Endothelial cell of umbilical vein (primary cell): ENCODE results near the gene MAPT. TPM values are rescaled to one million over a fixed set of nuclear protein-coding genes. Genes with fewer than 3 reads are reported as not detected.

Experiments used
- BruUV-seq: library from RNA; stranded (reverse); fragments of 400-500 nt; replicated peaks from 2 replicates; lab custom pipeline; 2021; lab: Mats Ljungman, UMichigan
- CTCF ChIA-PET: fragments of 300-600, 350-600 bp; sonication (Branson Sonifier 250); formaldehyde crosslinking; loops from one replicate; lab custom pipeline; 2021; ENCODE audit warnings: antibody characterized with exemption, inconsistent platforms; lab: Charles Lee
- POLR2A ChIA-PET: fragments of 300-600, 350-600 bp; sonication (Branson Sonifier 250); formaldehyde crosslinking; loops from one replicate; lab custom pipeline; 2021; ENCODE audit warnings: antibody characterized with exemption, inconsistent platforms; lab: Charles Lee
- DNase-seq: peaks from one replicate; pipeline ENCODE4 v3.0.0-alpha.2; 2011; ENCODE audit warnings: low read depth, low spot score
- FAIRE-seq: peaks from 2 replicates; lab custom pipeline; 2011; peaks lifted over from hg19 to GRCh38; lab: Jason Lieb, UNC
- H2AFZ ChIP-seq: 2 replicates; pipeline ENCODE4 v1.6.0; 2012; ENCODE audit warnings: low read depth, low read length, control low read depth, inconsistent platforms
- H3K27ac ChIP-seq: 2 replicates; pipeline ENCODE4 v1.5.1; 2011; ENCODE audit warnings: low read depth, mild to moderate bottlenecking, control low read depth, low read length, moderate library complexity; ENCODE audit not compliant: insufficient read depth
- H3K27me3 ChIP-seq, 2 experiments: 2 replicates each; pipeline versions ENCODE4 v1.6.0 to v1.6.1; 2011; ENCODE audit warnings: low read length in 2 of 2, mixed read lengths in 1 of 2; ENCODE audit not compliant: control insufficient read depth in 2 of 2, insufficient read depth in 2 of 2
- H3K36me3 ChIP-seq, 2 experiments: 2 replicates in 1 of 2; 3 replicates in 1 of 2; pipeline ENCODE4 v1.5.1; 2011; ENCODE audit warnings: low read length in 2 of 2, mild to moderate bottlenecking in 1 of 2, moderate library complexity in 1 of 2; ENCODE audit not compliant: control insufficient read depth in 2 of 2, insufficient read depth in 2 of 2; ENCODE audit errors: extremely low read depth in 1 of 2
- H3K4me1 ChIP-seq: 3 replicates; pipeline ENCODE4 v1.5.1; 2011; ENCODE audit warnings: mild to moderate bottlenecking, low read length; ENCODE audit not compliant: control insufficient read depth, insufficient read depth; ENCODE audit errors: extremely low read depth
- H3K4me2 ChIP-seq: 2 replicates; pipeline ENCODE4 v1.6.1; 2011; ENCODE audit warnings: low read length, control low read depth, mixed read lengths; ENCODE audit not compliant: insufficient read depth
- H3K4me3 ChIP-seq, 3 experiments: fragments of 200-600 bp in 1 of 3; sonication (generic), shearing (Covaris generic) in 1 of 3; replicated peaks in 1 of 3; 2 replicates each; pipeline ENCODE4 v1.5.1; 2011 to 2016; ENCODE audit warnings: control low read depth in 3 of 3, low read length in 3 of 3, mild to moderate bottlenecking in 2 of 3, inconsistent platforms in 1 of 3, low read depth in 1 of 3, moderate library complexity in 1 of 3; ENCODE audit not compliant: insufficient read depth in 1 of 3
- H3K79me2 ChIP-seq: 2 replicates; pipeline ENCODE4 v1.6.0; 2012; ENCODE audit warnings: low read length, inconsistent platforms; ENCODE audit not compliant: control insufficient read depth, insufficient read depth
- H3K9ac ChIP-seq: replicated peaks from 2 replicates; pipeline ENCODE3; 2011; ENCODE audit warnings: low read length, control low read depth; ENCODE audit not compliant: insufficient read depth; ENCODE audit errors: extremely low read depth
- H3K9me1 ChIP-seq: replicated peaks from 3 replicates; pipeline ENCODE4 v1.6.0; 2011; ENCODE audit warnings: mild to moderate bottlenecking, low read length; ENCODE audit not compliant: control insufficient read depth, insufficient read depth; ENCODE audit errors: extremely low read depth
- H3K9me3 ChIP-seq: replicated peaks from 2 replicates; pipeline ENCODE4 v1.5.1; 2012; ENCODE audit warnings: low read length, inconsistent platforms; ENCODE audit not compliant: control insufficient read depth, insufficient read depth
- H4K20me1 ChIP-seq: replicated peaks from 2 replicates; pipeline ENCODE3; 2011; ENCODE audit warnings: mild to moderate bottlenecking, low read length; ENCODE audit not compliant: control insufficient read depth, insufficient read depth; ENCODE audit errors: extremely low read depth
- EZH2 ChIP-seq: IDR thresholded peaks from 2 replicates; pipeline ENCODE4 v1.6.1; 2012; ENCODE audit warnings: borderline replicate concordance, low read depth, mild to moderate bottlenecking, moderate library complexity, low read length, inconsistent platforms; ENCODE audit not compliant: severe bottlenecking
- FOS ChIP-seq: IDR thresholded peaks from 2 replicates; pipeline ENCODE4 v1.6.1; 2011; ENCODE audit warnings: mild to moderate bottlenecking, low read length, moderate library complexity, borderline replicate concordance; ENCODE audit not compliant: insufficient read depth
- GATA2 ChIP-seq: IDR thresholded peaks from 2 replicates; pipeline ENCODE4 v1.7.0; 2011; ENCODE audit warnings: low read depth, mild to moderate bottlenecking, moderate library complexity, mixed read lengths, low read length; ENCODE audit not compliant: insufficient read length, insufficient read depth
- JUN ChIP-seq: IDR thresholded peaks from 2 replicates; pipeline ENCODE4 v1.6.1; 2011; ENCODE audit warnings: borderline replicate concordance, low read depth; ENCODE audit not compliant: insufficient read length, insufficient read depth
- MYC ChIP-seq: IDR thresholded peaks from one replicate; pipeline ENCODE4 v1.6.1; 2011; ENCODE audit warnings: mild to moderate bottlenecking, low read depth, low read length
- POLR2A ChIP-seq: IDR thresholded peaks from 2 replicates; pipeline ENCODE4 v1.6.1; 2012; ENCODE audit warnings: low read depth, mild to moderate bottlenecking, control low read depth, low read length
- POLR2AphosphoS5 ChIP-seq: IDR thresholded peaks from 2 replicates; pipeline ENCODE4 v1.6.1; 2012; ENCODE audit warnings: low read depth, mild to moderate bottlenecking, control low read depth, low read length, moderate library complexity; ENCODE audit not compliant: insufficient read depth
- dilution Hi-C: fragments of 300-500 bp; cut with MboI; formaldehyde crosslinking; loops from one replicate; pipeline ENCODE4 v1.15.0; 2019; ENCODE audit warnings: low sequenced_read_pairs; ENCODE audit not compliant: extremely low pct_ligation_motif_present
- intact Hi-C: fragments of 100-400 bp; cut with micrococcal nuclease; formaldehyde crosslinking; loops from one replicate; pipeline ENCODE4 v1.10.0; 2022
- polyA plus RNA-seq, 4 experiments: library from polyadenylated mRNA; depleted of rRNA in 3 of 4; stranded (reverse) in 3 of 4; unstranded in 1 of 4; fragments of >200 nt; gene quantifications; 2 replicates each; pipeline versions ENCODE4 v1.2.1 to v1.2.3, GENCODE V29; 2011 to 2012; ENCODE audit warnings: missing spikeins in 1 of 4
- total RNA-seq: library from RNA; stranded (reverse); gene quantifications from 2 replicates; pipeline ENCODE4 v1.2.3, GENCODE V29; 2021
- TF ChIP-seq, protein P1 (sequence below): IDR thresholded peaks from 2 replicates; pipeline ENCODE4 v1.6.1; 2011; ENCODE audit not compliant: insufficient read depth, insufficient read length
- TF ChIP-seq, protein P2 (sequence below), 2 donors: IDR thresholded peaks; 1 replicate in 1 of 2; 2 replicates in 1 of 2; pipeline ENCODE4 v1.5.1; 2011; ENCODE audit warnings: low read length in 2 of 2, mild to moderate bottlenecking in 2 of 2, moderate library complexity in 2 of 2, control low read depth in 1 of 2, inconsistent platforms in 1 of 2, low read depth in 1 of 2; ENCODE audit not compliant: insufficient read depth in 1 of 2; ENCODE audit errors: extremely low read depth in 1 of 2

MAPT gene
- total and polyA plus RNA-seq, 2 donors (not counting 3 experiments of a cell fraction or from before 2014, with no cell fraction given): 0.04 to 0.51 TPM

DNA sequence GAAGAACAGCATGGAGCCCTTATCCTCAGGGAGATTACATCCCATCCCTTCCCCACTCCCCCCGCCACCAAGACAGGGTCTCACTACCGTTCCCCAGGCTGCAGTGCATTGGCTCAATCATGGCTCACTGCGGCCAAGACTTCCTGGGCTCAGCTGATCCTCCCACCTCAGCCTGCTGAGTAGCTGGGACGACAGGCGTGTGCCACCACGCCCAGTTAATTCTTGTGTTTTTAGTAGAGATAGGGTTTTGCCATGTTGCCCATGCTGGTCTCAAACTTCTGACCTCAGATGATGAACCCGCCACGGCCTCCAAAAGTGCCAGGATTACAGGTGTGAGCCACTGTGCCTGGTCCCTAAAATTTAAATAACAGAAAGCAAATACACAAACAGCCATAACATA is 153.5 kb downstream of the MAPT start:
- POLR2A ChIA-PET: no interaction called here
- Histone ChIP-seq H4K20me1 (no peaks in the 10 kb centered on the region), H3K9ac (no peak overlapping the region), H3K4me2 (no peak overlapping the region), H3K36me3 (peaks cover 10 to 18% of the 10 kb centered on the region in 2 experiments), H3K4me1 (peaks cover 9% of the 10 kb centered on the region), H3K79me2 (peaks cover 7% of the 10 kb centered on the region), H3K27ac (no peak overlapping the region), H3K9me3 (no peaks in the 10 kb centered on the region), H3K27me3 (no peaks in the 10 kb centered on the region), H2AFZ (no peak overlapping the region), H3K4me3 (no peak overlapping the region), H3K9me1 (no peaks in the 10 kb centered on the region)
- TF ChIP-seq GATA2 (no peak), MYC (no peak), FOS (no peak), EZH2 (no peak), POLR2AphosphoS5 (no peak)
- TF ChIP-seq, protein P1, sequence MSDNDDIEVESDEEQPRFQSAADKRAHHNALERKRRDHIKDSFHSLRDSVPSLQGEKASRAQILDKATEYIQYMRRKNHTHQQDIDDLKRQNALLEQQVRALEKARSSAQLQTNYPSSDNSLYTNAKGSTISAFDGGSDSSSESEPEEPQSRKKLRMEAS: no peak
- dilution Hi-C loops (no loop called here), intact Hi-C loops (no loop called here)
- DNase-seq: no peak
- FAIRE-seq: no peak
- CTCF ChIA-PET: interaction anchor here (1.6 to 2.1 kb wide), 3 partner anchors 9 to 165 kb away, joined by 5 to 9 read pairs (median 8); partner anchors contain the start of gene KANSL1
- no TSS peak for BruUV-seq

DNA sequence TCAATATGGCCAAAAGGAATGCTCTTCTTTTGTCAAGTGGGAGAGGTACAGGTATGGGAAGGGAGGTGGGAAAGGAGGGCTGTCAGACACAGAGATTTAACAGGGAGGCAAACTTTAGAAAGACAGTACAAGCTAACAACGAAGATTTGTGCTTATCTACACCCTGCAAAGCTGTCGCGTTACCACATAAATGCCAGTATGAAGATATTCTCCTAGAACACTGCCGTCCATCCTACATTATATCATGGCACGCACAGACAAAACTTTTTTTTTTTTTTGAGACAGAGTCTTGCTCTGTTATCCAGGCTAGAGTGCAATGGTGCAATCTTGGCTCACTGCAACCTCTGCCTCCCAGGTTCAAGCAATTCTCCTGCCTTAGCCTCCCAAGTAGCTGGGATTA is 155.3 kb downstream of the MAPT start:
- no peak overlapping the region for H3K4me3 ChIP-seq
- BruUV-seq: no TSS peak
- H2AFZ ChIP-seq: no peak overlapping the region
- H3K9me3 ChIP-seq: no peaks in the 10 kb centered on the region
- DNase-seq (no peak), FAIRE-seq (no peak)
- dilution Hi-C loops (no loop called here), intact Hi-C loops (no loop called here)
- ChIA-PET POLR2A (no interaction called here), CTCF (interaction anchor here (2.1 kb wide), 1 partner anchor 163 kb away, joined by 5 read pairs; no protein-coding TSS in a partner anchor)
- no peaks in the 10 kb centered on the region for H3K9me1 ChIP-seq
- H3K4me1 ChIP-seq: peaks cover 1% of the 10 kb centered on the region
- no peak overlapping the region for H3K27ac ChIP-seq
- TF ChIP-seq GATA2: no peak
- no peak for TF ChIP-seq FOS
- TF ChIP-seq, protein P1: no peak
- no peak for TF ChIP-seq POLR2AphosphoS5
- no peak for TF ChIP-seq JUN
- TF ChIP-seq POLR2A: no peak
- TF ChIP-seq, protein P2, sequence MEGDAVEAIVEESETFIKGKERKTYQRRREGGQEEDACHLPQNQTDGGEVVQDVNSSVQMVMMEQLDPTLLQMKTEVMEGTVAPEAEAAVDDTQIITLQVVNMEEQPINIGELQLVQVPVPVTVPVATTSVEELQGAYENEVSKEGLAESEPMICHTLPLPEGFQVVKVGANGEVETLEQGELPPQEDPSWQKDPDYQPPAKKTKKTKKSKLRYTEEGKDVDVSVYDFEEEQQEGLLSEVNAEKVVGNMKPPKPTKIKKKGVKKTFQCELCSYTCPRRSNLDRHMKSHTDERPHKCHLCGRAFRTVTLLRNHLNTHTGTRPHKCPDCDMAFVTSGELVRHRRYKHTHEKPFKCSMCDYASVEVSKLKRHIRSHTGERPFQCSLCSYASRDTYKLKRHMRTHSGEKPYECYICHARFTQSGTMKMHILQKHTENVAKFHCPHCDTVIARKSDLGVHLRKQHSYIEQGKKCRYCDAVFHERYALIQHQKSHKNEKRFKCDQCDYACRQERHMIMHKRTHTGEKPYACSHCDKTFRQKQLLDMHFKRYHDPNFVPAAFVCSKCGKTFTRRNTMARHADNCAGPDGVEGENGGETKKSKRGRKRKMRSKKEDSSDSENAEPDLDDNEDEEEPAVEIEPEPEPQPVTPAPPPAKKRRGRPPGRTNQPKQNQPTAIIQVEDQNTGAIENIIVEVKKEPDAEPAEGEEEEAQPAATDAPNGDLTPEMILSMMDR (IDR thresholded peaks at IDR 0.05; ENCODE audit: extremely low read depth in 1 of 2, insufficient read depth in 1 of 2, low read depth in 1 of 2, low read length in 2 of 2): no peak
- TF ChIP-seq MYC: no peak
- TF ChIP-seq EZH2: no peak
- H3K9ac ChIP-seq: no peak overlapping the region
- H3K79me2 ChIP-seq: peaks cover 17% of the 10 kb centered on the region
- peaks cover 10 to 18% of the 10 kb centered on the region in 2 experiments for H3K36me3 ChIP-seq
- no peak overlapping the region for H3K4me2 ChIP-seq
- no peaks in the 10 kb centered on the region for H3K27me3 ChIP-seq
- H4K20me1 ChIP-seq: no peaks in the 10 kb centered on the region
